Muscle of back (tissue), 11 donors: ENCODE data around the gene IL17F. TPM values are rescaled to one million over a fixed set of nuclear protein-coding genes. Genes with fewer than 3 reads are reported as not detected.
"Not testable (repeated sequence)": the region's sequence is repeated elsewhere in the genome, so short reads cannot be mapped to it uniquely, and the experiment has no call there.

Source experiments
- DNase-seq, 3 donors: peaks; one replicate each; pipeline versions ENCODE4 v3.0.0 to v3.0.0-alpha.2; 2013
- polyA plus RNA-seq, 10 donors: library from polyadenylated mRNA; unstranded; fragments of 120-200 nt; gene quantifications; one replicate each; pipeline ENCODE4 v1.2.1, GENCODE V29; 2013; ENCODE audit not compliant: insufficient read length in 10 of 10

Gene IL17F
- polyA plus RNA-seq, 10 donors, result not detected

DNA sequence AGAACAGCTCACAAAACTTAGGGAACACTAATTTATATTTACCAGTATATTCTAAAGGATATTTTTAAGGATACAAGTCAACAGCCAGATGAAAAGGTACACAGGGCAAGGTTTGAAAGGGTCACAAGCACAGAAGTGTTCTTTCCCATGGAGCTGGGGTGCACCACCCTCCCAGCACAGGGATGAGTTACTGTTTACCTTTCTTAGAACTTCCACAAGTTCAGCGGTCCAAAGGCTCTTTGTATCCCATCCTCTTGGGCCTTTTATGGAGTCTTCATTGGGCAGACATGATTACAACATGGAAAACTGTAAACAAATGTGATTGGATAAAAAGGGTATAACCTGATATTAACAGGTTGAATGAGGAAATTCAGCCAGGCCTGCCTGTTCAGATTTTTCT, 1.1 kb upstream of the IL17F start:
- DNase-seq, result no peak

GRCh38 chr6:52243282-52243893, 912 bp downstream of the IL17F start:
- DNase-seq, result no peak

DNA sequence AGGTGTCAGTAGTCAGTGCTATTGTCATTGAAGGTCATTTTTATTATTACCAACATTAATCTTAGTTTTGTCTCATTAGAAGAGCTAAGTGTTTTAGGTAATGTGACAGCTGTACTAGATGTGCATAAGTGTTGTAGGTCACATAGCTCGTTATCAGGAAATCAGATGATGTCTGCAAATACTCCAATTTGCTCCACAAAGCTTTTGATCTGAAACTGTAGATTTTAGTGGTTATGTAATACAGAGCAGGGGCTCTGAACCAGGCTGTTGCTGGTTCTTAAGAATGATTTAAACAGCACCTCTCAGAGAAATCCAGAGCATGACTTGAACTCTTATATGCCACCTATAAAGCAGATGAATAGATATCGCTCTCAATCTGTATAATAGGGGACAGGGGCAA, 2.5 kb downstream of the IL17F start:
- no peak for DNase-seq

- DNase-seq, result peak; percentile 22 to 49 (median 30)
Measured at GRCh38 chr6:52233975-52234823, 10.1 kb downstream of the IL17F start.

DNA sequence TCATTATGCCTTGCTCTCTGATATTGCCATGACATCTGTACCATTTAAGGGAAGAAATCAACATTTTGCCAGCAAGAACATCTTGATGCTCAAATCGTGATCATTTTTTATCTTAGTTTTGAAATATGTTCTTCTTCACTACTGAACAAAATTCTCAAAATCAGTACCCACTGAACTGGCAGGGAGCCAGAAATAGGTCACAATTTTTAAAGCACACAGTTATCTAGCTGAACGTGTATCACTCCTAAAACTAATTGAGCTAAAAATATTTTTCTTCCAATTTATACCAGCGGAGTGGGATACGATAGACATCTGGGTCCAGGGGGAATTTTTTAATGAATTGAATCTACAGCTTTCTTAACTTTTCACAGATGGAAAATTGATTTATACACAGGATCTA, 11.3 kb downstream of the IL17F start:
- DNase-seq, result no peak

DNA sequence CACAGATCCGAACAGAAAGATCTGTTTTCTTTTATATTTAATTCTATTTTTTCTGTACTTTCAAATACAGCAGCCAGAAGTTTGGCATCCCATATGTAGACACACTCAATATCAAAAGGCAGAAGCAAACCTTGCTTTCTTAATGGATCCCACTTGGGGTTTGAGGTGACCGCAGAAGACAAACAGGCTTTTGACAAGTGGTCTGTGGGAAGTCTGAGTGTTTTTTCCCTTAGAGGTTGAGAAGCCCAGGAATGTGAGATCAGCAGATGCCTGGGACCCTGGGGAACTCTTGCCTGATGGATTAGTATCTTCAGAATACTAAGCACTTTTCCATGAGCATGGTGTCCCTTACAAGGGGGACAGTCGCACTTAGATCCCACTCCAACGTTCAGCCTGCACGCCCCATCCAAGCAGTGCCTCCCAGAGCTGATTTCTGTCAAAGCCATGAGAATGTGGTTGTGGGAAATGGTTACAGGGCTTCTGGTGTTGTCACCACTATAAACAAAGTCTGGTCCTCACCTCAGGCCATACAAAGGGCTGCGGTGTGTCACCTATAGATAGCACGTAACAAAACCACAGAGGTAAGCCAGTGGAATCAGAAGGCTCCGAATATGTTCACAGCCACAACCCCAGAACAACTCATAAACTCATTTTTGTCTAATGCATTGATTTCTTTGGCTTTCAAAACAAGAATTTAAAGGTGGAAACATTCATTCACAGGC, 12.7 kb downstream of the IL17F start:
- no peak for DNase-seq

DNA sequence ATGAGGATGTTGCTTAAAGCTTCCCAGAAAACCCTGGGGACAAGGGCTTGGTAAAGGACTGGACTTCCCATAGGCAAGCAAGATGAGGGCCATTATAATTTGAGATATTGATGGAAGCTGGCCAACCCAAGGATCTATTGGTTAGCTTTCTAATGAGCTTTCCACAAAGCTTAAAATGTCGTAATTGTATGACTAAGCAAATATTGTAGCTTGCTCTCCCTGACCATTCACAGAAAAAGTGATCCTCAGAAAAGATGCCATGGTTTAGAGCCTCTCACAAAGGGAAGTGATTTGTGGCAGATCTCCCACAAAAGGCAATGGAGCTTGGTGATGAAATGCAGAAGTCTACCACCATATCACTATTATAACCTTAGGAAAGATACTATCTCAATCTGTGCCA, 13.6 kb downstream of the IL17F start:
- no peak for DNase-seq

DNA sequence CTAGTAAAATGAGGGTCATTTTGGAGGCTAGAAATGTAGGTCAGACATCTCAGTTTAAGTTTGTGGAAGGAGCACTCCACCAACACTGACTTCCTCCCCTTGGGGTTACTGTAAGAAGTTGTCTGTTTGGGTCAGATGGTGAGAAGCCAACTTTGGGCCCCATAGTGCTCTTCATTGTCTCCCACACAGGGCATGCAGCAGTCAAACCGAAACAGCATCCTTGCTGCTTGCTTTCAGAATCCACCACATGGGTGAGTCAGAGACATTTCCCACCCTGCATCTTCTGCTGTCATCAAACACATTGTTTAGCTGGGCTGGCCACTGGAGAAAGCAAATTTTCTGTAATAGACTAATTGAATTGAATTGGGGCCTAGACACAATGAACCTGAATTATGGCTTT, 16.8 kb downstream of the IL17F start:
- no peak for DNase-seq

DNA sequence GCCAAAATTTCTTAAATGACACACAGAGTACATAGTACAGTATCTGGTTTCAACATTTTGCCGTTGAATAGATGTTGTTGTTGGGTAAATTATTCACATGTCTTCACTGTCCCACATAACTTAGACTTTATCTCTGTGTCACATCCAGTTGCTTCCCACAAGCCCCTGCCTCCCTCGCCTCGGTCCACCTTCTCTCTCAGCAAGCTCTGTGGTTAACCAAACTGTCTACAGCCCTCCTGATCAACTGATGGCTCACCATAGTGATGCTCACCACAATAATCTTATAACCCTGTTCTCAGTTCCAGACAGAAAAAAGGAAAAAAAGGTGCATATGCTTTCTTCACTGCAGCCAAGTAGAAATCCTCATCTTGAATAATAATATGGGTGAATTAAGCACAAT, 23.0 kb downstream of the IL17F start:
- DNase-seq, result no peak

DNA sequence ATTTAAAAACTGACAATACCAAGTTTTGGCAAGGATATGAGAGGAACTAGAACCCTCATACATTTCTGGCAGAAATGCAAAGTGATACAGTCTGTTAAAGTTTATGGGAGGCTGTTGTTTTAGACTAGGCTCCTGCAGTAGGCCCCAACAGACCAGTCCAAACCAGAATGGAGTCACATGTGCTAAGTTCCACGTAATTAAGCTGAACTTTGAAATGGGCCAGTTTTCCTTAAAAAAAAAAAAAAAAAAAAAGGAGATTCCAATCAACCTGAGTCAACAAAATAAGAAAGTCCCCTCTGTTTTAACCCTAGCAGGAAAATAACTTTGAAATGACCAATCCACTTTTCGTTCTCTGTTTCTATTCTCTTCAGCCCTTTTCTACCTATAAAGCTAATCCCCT, 26.5 kb downstream of the IL17F start:
- no peak for DNase-seq

- DNase-seq, result no peak
Measured at GRCh38 chr6:52216932-52217575, 27.2 kb downstream of the IL17F start.

GRCh38 chr6:52215787-52216186, 28.5 kb downstream of the IL17F start:
- DNase-seq, result no peak

DNA sequence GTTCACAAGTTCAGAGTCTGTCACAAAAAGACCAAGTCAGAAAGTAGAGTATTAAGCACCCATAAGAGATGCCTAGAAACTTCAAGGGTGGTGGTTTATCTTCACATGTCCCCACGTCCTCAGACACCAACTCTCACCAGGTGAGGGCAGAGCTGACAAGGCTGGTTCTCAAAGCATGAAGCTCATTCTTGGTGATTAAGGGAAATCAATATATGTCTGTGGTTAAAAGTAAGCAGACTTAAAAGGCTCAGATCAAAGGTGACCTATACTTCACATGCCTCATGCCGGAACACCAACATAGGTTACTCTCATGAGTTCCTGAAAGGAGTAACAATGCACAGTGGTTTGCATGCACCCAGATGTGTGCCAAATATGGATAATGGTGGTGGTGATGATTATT, 31.2 kb downstream of the IL17F start:
- no peak for DNase-seq

DNA sequence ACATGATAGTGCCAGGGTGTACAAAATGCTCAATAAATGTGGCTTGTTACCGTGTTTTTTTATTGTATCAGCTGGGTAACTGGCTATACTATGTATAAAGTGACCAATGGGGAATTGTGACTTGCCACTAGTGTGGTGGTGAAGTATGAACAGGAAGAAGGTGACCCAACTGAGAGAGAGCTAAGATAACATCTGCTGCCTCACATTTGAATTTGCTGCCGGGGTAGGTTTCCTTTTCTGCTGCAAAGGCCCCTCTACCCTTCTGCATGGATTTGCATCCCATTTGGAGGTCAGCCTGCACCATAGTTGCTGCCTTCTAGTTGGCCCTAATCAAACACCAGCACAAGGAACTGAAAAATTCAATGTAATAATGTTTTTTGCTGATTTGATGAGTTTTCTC, 34.1 kb downstream of the IL17F start:
- no peak for DNase-seq

GRCh38 chr6:52209770-52210169, 34.5 kb downstream of the IL17F start:
- no peak for DNase-seq

GRCh38 chr6:52208612-52209011, 35.7 kb downstream of the IL17F start:
- no peak for DNase-seq

DNA sequence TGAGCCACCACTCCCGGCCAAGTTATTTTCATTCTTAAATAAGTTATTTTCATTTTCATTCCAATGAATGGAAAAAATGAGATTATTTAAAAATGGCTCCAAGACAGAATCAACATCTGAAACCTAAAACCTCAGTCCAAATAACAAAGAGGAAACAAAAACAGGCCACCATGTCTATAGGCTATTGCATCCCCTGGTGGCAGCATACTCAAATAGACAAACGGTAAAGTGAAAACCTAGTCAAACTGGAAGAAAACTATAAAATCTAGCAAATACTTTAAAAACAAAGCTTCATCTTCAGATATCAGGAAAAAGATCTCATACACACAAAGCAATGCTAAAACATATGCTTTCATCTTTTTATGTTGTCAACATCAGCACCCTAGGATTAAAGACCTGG, 37.2 kb downstream of the IL17F start:
- no peak for DNase-seq

GRCh38 chr6:52201493-52201892, 42.8 kb downstream of the IL17F start:
- DNase-seq, result no peak

GRCh38 chr6:52201046-52201445, 43.3 kb downstream of the IL17F start:
- no peak for DNase-seq

DNA sequence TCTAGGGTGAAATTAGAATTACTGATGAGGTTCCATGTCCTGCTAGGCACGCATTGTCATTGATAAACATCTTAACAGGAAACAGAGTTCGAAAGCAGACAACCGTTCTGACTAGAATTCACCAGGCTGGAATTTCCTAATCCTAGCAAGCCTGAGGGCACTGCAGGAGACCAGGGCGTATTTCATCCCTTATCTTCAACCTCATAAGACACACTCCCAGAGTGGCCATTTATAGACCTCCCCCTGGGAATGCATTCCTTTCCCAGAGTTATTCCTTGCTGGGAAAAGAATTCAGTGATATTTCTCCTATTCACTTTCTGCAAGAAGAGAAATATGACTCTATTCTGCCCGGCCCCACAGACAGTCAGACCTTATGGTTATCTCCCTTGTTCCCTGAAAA, 44.2 kb downstream of the IL17F start:
- DNase-seq, result not testable (repeated sequence)

DNA sequence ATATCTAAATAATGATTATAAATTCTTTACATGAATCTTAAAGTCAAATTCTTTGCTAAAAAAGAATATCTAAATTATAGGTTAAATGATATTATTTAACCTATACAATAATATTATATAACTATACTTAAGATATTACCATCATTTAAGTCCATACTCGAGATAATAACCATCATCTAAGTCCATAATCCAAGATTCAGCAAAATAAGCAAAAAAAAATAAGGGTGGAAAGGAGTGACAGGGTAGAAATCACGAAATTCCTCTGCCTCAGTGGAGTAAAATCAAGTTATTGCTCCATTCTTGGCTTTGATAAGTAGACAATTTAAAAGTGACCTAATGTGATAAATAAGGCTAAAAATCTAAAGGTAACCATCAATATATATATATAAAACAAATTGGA, 48.4 kb downstream of the IL17F start:
- no peak for DNase-seq

GRCh38 chr6:52191824-52192223, 52.5 kb downstream of the IL17F start:
- DNase-seq, result no peak

DNA sequence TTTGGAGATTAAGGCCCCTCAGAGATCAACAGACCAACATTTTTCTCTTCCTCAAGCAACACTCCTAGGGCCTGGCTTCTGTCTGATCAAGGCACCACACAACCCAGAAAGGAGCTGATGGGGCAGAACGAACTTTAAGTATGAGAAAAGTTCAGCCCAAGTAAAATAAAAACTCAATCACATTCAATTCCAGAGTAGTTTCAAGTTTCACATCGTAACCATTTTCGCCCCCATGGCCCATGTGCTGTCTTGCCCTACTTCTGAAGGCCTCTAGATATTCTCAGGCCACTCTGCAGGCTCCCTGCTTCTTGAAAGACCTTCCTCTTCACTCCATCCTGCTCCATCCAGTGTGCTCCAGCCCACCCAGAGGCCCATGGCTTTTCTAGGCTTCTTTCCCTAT, 53.9 kb downstream of the IL17F start:
- no peak for DNase-seq
